ENCODE measurements around the gene CXCL8. TPM values are rescaled to one million over a fixed set of nuclear protein-coding genes. Genes with fewer than 3 reads are reported as not detected.
A peak's percentile ranks its signal among the peaks of the same experiment; 100 is the strongest.
"Not testable (repeated sequence)": the region's sequence is repeated elsewhere in the genome, so short reads cannot be mapped to it uniquely, and the experiment has no call there.

The CXCL8 gene
- total RNA-seq (2014; rRNA removed; shearing (Covaris generic)) = 9.4 and 12.9 TPM in 2 replicates
- 18.9 and 21.9 TPM in 2 replicates for polyA plus RNA-seq (2015; cell fraction: cytosol; rRNA removed)
- 19.1 and 25.1 TPM in 2 replicates for polyA plus RNA-seq (2015; cell fraction: nucleus; rRNA removed)

DNA sequence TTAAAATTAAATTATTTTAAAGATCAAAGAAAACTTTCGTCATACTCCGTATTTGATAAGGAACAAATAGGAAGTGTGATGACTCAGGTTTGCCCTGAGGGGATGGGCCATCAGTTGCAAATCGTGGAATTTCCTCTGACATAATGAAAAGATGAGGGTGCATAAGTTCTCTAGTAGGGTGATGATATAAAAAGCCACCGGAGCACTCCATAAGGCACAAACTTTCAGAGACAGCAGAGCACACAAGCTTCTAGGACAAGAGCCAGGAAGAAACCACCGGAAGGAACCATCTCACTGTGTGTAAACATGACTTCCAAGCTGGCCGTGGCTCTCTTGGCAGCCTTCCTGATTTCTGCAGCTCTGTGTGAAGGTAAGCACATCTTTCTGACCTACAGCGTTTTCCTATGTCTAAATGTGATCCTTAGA, at the start of gene CXCL8:
TSS of gene CXCL8 (plus strand) at position 217 of the 426 bp plus-strand sequence. CDS start at position 307, 90 bp downstream.
- DNase-seq (ENCODE audit: low read depth) = peak; percentile 99

DNA sequence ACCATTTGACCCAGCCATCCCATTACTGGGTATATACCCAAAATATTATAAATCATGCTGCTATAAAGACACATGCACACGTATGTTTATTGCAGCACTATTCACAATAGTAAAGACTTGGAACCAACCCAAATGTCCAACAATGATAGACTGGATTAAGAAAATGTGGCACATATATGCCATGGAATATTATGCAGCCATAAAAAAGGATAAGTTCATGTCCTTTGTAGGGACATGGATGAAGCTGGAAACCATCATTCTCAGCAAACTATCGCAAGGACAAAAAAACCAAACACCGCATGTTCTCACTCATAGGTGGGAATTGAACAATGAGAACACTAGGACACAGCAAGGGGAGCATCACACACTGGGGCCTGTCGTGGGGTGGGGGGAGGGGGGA, 49.2 kb upstream of the CXCL8 start:
- DNase-seq (ENCODE audit: low read depth) = not testable (repeated sequence)

DNA sequence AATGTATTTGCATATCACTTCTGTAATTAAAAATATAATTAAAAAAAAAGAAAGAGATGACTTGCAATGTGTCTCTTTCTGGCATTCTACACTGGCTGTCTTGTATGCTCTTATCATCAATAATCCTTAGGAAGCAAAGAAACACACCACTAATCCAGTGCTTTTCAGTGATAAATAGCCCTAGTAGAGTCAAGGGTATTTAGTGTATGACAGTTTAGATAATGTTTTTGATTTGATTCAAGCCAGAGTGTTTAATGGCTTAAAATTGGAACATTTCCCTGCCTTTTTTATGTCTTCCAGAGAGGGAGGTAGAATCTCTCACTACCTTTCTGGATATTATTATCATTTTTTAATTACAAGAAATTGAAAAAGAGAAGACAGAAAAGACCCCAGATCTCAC, 48.6 kb upstream of the CXCL8 start:
- no peak for DNase-seq (ENCODE audit: low read depth)

DNA sequence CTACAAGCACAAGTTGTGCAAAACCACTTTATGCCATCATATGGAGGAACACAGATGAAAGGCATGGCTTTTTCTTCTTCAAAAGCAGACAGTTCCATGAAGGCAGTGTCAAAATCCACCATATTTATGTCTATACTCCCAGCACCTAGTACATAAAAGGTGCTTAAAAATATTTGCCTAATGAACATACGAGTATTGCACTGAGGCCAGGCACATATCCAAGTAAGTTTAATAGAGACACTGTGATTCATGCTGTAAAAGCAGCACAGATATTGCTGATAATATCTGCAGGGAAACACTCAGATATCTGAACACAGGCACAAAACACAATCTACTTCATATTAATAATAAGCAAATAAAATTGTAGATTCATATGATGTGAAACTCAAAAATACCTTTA, 48.1 kb upstream of the CXCL8 start:
- no peak for DNase-seq (ENCODE audit: low read depth)

DNA sequence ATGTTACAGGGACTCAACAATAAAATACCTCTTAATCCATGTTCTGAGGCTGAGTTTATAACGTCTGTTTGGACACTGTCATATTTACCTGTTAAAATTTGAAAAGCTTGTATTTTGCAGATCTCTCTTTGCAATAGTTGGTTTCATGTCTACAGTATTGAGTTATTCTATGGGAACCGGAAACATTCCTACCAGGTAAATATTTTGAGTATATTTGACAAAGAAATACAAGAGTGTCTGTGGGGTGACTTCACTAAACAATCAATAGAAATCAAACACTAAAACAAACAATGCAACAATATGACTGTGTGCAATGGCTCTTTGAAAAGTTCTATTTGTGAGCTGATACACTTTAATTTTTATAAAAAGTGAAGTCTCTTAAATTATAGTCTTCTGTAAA, 47.7 kb upstream of the CXCL8 start:
- DNase-seq (ENCODE audit: low read depth) = no peak

DNA sequence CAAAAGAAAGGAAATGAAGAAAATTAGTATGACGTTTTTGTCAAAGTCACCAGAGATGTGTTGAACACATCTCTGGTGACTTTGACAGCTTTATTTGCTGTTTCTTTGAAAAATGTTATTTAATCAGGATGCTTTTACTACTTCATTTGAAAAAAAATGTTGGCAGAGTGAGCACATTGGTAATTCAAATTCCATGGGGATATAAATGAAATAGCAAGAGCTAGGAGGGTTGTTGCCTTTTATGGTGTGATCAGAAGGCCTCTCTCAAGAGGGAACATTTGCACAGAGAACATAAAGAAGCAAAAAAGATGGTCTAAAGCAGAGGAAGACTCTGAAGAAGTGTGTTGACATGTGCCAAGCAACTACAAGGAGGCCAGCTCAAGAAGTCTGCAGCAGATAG, 46.6 kb upstream of the CXCL8 start:
- no peak for DNase-seq (ENCODE audit: low read depth)

DNA sequence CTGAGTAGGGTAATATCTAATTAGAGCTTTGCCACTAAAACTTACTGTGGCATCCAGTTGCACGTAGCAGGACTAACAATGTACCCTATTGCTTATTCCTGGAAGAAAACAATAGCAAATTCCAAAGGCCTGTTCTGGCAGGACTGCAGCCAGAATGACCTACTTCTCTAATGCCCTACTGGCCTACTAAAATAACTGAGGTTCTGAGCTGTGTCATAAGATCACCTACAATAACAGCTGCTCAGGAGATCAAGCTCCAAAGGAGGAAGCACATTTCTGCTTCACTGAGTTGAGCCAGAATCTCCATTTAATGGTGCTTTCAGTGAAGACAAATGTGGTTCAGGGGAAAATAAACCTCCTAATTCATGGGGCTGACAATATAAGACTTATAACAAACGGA, 42.2 kb upstream of the CXCL8 start:
- no peak for DNase-seq (ENCODE audit: low read depth)

DNA sequence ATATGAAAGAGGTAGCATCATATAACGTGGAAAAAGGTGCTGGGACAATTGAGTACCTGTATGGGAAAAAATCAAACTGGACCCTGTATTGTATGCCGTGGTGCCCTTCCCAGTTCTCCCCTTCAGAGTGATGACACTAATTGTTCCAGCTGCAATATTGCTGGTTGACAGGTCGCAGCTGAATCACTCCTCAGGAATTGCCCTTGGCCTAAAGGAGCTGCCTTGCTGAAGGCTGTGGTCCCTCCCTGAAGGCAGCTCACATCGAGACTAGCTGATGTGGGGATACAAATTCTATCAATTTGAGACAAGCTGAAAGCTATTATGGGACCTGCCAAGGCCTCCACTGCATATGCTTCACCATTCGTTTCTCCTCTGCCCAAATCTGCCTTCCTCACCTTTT, 39.3 kb upstream of the CXCL8 start:
- peak; percentile 20 for DNase-seq (ENCODE audit: low read depth)

DNA sequence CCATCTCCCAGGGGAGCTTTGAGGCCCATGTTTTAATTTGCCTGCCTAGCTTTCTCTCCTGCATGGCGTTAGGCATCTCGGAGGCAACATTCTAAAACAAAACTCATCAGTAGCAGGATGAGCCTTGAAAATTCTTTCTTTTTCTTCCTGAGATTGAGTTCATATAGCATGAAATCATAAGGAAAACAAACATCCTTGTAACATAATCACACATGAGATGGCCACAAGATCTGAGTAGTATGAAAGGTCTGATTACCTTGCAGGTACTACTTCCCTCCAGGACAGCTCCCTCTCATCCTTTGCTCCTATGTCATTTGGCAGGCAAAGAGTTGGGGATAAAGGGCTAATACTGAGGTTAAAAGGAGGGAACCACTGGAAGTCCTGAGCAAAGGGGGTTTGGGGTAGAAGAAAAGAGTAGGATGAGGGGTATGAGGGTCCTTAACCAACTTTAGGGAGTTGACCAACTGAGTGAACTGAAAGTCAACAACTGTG, 37.5 kb upstream of the CXCL8 start:
- no peak for DNase-seq (ENCODE audit: low read depth)

DNA sequence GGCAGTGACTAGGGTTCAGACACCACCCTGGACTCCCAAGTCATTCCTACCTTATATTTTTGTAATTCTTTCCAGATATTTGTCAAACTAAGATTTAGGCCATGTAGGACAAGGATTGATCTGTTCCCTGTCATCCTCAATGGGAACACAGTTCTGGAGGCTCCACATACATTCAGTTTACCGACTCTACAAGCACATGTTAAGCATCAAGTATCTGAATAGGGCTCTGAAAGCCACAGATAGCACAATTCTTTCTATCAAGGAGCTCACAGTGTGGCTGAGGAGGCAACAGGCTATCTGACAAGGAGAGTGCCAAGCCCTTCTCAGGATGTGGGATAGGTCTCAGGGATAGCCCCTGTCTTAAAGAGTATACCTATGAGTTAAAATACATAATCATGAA, 37.0 kb upstream of the CXCL8 start:
- no peak for DNase-seq (ENCODE audit: low read depth)

DNA sequence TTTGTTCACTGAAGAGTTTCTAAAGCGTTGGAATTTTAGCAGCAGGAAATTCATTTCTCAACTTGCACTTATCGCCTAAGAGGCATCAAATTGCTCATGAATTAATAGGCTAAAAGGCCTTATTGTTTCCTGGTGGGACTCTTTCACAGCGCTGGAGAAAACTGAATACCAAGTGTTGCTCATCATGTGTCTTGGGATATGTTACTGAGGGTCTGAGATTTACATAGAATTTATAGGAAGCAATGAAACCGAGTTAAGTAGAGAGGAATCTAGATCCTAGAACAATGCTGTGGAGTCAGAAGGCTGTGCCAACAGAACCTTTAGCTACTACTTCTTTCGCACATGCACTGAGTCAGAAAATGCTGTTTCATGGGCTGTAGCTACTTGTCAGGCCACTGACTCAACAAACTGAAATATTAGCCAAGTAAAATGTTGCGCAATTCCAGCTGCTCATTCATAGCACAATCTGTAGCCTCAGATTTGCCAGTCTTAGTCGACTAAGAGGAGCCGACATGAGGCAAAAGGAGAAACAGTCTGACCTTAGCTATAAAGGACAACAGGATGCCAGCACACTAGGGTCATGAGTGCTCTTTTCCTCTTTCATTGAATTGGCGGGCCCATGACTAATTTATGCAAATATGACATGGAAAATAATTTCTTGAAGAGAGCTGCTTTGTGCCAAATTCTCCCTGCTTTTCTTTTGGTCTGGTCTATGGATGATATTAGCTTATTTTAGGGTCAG, 35.9 kb upstream of the CXCL8 start:
- DNase-seq (ENCODE audit: low read depth) = peak; percentile 99

DNA sequence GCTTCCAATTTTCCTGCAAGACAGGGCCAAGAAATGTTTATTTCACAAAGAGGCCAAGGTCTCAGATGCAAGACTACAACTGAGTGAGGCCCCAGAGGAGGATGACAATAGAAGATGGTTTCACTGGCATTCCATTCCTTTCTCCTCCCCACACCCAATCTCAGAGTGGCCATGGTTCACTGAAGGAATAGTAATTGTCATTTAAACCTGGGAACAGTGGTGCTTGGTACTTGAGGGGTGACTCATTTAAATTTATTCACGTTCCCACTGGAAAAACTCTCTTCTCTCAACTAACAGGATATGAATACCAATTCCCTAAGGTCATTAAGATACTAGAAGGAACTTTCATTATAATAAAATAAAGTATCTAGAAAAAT, 35.3 kb upstream of the CXCL8 start:
- peak; percentile 91 for DNase-seq (ENCODE audit: low read depth)

DNA sequence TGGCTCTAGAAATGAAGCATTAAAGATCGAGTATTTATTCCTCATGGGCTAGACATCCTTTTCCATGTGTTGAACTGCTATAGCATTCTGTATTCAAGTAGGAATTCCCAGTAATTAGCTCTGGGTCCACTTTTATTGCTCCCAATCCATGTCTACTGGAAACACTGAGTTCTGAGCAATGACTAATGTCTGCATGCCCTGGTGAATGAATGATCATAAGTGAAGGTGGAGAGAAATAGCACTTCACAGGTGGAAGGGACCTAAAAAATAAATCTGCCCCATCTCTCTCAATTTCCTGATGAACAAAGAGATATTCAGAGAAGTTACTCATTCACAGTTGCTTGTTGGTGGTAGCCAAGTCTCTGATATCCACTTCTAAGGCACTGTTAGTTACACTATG, 34.6 kb upstream of the CXCL8 start:
- no peak for DNase-seq (ENCODE audit: low read depth)

DNA sequence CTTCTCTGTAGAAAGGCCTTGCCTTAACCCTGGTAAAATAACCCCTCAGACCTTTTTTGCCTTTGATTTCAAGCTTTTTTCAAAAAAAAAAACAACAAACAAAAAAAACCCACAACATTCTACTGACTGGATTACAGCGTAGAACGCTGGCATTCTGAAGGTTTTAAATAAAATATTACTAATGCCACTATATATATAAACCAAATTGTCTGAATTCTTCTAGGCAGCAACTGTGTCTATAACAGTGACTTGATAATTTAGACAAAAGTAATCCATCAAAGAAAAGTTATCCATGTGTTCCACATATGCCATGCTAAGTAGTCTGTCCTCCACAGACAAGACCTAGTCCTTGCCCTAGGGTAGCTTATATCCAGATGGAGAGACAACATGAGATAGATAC, 33.6 kb upstream of the CXCL8 start:
- DNase-seq (ENCODE audit: low read depth) = no peak

DNA sequence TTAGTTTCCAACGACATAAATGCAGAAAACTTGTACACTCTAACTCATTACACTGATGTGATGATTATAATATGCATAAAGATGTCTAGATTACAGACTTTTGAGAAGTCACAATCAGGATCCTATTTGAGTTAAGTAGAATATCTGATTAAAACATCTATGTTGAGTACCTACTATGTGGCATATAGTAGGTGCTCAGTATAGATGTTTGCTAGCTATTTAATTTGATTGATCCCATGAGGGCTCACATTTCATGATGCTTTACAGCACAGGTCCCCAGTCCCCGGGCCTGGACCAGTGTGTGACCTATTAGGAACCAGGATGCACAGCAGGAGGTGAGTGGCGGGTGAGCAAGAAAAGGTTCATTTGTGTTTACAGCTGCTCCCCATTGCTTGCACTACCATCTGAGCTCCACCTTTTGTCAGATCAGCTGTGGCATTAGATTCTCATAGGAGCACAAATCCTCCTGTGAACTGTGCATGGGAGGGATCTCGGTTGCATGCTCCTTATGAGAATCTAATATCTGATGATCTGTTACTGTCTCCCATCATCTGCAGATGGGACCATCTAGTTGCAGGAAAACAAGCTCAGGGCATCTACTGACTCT, 33.0 kb upstream of the CXCL8 start:
- no peak for DNase-seq (ENCODE audit: low read depth)

DNA sequence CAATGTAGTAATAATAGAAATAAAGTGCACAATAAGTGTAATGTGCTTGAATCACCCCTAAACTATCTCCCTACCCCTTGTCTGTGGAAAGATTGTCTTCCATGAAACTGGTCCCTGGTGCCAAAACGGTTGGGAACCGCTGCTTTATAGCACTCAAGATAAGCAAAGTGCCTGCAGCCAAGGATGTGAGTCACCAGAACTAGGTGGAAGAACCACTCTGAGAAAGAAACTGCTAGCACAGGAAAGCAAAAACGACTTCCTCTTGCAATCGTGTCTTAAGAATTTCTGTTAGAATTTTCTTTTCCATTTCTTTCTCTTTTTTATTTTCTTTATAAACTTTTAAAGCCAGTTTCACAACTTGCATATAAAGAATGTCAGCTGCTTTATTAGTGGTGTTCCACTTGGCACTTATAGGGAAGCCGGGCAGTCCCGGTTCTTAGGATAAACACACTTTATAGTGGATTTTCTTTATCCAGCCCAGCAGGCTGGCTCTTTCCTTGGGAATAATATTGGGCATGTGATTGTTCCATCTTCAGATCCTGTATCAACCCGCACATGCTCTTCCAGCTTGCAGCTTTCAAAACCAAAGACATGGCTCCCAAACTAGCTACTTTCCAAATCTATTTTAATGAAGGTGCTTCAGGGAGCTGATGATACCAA, 32.3 kb upstream of the CXCL8 start:
- DNase-seq (ENCODE audit: low read depth) = peak; percentile 88

DNA sequence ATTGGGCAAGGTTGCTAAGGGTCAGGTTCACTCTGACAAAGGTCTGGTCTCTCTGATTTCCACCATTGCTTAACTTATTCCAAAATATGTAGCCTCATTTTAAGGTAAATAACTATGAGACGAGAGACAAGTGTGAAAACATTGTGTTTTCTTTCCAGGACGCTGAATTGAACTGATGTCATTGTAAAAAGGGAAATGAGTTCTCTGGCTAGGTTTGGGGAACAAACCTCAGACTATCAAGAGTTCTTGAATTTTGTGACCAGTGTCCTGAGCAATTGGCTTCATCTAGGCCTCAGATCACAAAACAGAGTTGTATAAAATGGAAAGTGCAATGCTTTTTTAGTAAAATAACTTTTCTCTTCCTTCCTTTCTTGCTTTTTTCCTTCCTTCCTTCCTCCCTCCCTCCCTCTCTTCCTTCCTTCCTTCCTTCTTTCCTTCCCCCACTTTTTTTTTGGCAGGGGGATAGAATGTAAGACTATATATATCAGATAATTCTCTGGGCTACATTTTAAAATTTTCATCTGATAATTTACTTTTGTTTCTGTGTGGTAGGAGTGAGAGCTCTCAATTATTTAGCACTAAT, 30.8 kb upstream of the CXCL8 start:
- DNase-seq (ENCODE audit: low read depth) = no peak

DNA sequence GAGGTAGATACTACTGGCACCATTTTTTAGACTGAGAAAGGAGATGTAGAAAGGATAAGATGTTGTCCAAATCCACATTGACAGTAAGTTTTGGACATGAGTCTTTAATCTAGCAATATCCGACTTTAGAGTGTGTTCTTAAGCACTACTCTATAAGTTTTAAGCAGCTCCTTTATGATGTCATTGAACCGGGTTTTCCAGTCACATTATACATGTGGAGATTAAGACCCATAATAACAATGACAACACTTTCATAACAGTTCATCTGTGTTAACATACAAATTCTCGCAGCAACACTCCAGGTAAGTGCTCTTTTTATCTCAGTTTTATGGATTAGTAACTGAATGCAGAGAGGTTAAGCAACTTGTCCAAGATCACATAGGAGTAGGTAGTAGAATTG, 30.3 kb upstream of the CXCL8 start:
- DNase-seq (ENCODE audit: low read depth) = no peak

DNA sequence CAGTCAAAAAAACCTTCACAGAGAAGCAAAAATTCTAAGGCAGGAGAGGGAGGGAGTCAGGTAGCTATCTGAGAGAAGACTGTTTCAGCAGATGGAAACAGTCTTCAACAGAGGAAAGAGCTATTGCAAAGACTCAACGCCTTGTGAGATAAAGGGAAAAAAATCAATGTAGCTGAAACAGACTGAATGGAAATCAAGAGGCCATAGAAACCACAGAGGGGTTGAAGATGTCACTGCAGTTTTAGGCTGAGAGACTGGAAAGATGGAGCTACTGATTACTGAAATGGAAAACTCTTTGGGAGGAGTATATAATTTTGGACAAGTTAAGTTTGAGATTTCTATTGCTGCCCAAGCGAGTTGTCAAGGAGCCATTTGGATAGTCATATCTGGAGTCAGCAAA, 28.4 kb upstream of the CXCL8 start:
- no peak for DNase-seq (ENCODE audit: low read depth)

DNA sequence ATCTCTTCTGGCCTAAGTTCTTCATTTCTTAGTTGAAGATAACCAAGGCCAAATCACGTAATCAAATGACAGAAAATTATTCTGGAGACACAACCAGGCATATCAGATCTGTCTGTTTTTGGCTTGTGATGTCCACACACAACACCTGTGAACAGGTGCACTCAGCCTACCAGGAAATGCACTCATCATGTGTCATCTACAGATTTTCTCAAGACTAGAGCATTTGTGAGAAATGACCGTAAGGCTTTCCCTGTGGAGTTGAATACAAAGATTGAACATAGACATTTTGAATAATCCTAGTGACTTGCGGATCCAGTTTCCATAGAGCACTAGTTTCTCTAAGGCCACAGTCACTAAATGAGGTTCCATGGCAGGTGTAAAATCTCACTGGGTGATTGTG, 26.7 kb upstream of the CXCL8 start:
- DNase-seq (ENCODE audit: low read depth) = no peak

DNA sequence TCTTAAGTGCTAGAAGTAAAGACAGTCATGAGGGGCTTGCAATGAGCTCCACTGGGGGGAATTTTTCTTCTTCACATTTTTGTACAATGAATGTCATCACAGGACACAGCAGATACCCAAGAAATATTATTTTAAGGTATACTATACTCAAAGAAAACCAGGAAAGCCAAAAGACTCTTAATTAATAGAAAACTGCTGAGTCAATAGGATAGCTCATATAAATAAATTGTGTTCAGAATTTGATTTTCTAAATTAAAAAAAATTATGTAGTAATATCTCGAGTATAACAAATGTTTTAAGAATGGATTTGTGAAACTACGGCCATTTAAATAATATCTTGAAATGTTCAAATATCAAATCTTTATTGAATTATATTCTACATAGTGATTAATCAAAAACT, 25.7 kb upstream of the CXCL8 start:
- no peak for DNase-seq (ENCODE audit: low read depth)

DNA sequence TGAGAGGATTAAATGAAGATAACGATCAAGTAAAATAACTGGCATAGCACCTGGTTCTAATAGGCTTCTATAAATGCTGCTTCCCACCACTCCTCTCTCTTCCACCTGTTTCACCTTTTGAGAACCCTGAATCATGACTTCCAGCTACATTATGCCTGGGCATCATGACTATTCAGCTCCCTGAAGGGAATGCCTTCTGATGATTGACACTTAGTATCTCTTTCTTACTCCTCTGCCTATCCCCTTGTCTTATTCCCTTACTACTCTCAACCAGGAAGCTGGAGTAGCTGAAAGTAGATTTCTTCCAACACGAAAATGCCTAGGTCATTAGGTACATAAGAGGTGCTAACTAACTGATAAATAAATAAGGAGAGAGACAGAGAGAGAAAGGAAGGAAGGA, 24.7 kb upstream of the CXCL8 start:
- no peak for DNase-seq (ENCODE audit: low read depth)

Data from HT1080 (cell line).